K562 (cell line): ENCODE results near the gene OR2AT4. TPM values are rescaled to one million over a fixed set of nuclear protein-coding genes. Genes with fewer than 3 reads are reported as not detected.
"Not testable (repeated sequence)": the region's sequence is repeated elsewhere in the genome, so short reads cannot be mapped to it uniquely, and the experiment has no call there.

Experiments
- ATAC-seq: fragments of 200-7000 bp; cut with Tn5 transposase; 3 replicates; pipeline ENCODE4 v1.9.1; 2020; ENCODE audit warnings: moderate library complexity
- BruUV-seq: library from RNA; stranded (reverse); fragments of 400-500 nt; replicated peaks from 2 replicates; lab custom pipeline; 2021; lab: Mats Ljungman, UMichigan
- CTCF ChIA-PET: fragments of 300-600 bp; formaldehyde crosslinking; extraction: SDS; loops from one replicate; lab custom pipeline; 2021; ENCODE audit warnings: low intra/inter-chr PET ratio; lab: Yijun Ruan, JAX
- POLR2A ChIA-PET: fragments of 300-600, 350-650 bp; sonication (Branson Sonifier 250); formaldehyde crosslinking; extraction: SDS; loops from one replicate; lab custom pipeline; 2021; ENCODE audit warnings: antibody characterized with exemption, inconsistent platforms; lab: Yijun Ruan, JAX
- DNase-seq, 4 experiments: peaks; one replicate each; pipeline versions ENCODE4 v3.0.0 to v3.0.0-alpha.2; 2011 to 2018; ENCODE audit warnings: low spot score in 3 of 4, mixed read lengths in 3 of 4; ENCODE audit errors: extremely low read depth in 1 of 4
- FAIRE-seq: peaks from 2 replicates; lab custom pipeline; 2011; peaks lifted over from hg19 to GRCh38; lab: Jason Lieb, UNC
- H2AFZ ChIP-seq: 2 replicates; pipeline ENCODE4 v1.6.0; 2011; ENCODE audit warnings: low read depth, low read length, control low read depth, inconsistent platforms
- H3K27ac ChIP-seq: fragments of 200-600 bp; 3 replicates; pipeline ENCODE4 v1.8.0; 2011; ENCODE audit warnings: low read depth, mild to moderate bottlenecking, control low read depth, inconsistent platforms, low read length, moderate library complexity, mixed read lengths; ENCODE audit errors: extremely low read depth
- H3K27me3 ChIP-seq, 2 experiments: fragments of 300-600 bp in 1 of 2; 2 replicates in 1 of 2; 3 replicates in 1 of 2; pipeline versions ENCODE4 v1.6.0 to v1.8.0; 2011; ENCODE audit warnings: inconsistent platforms in 2 of 2, low read length in 2 of 2, mild to moderate bottlenecking in 1 of 2, mixed read lengths in 1 of 2, moderate library complexity in 1 of 2; ENCODE audit not compliant: control insufficient read depth in 2 of 2, insufficient read depth in 2 of 2
- H3K36me3 ChIP-seq: fragments of 300-600 bp; 3 replicates; pipeline ENCODE4 v1.8.0; 2011; ENCODE audit warnings: mild to moderate bottlenecking, low read length, inconsistent platforms; ENCODE audit not compliant: control insufficient read depth, insufficient read depth
- H3K4me1 ChIP-seq, 2 experiments: fragments of 200-600 bp in 1 of 2; replicated peaks in 1 of 2; 2 replicates in 1 of 2; 3 replicates in 1 of 2; pipeline versions ENCODE4 v1.5.1 to v1.8.0; 2011; ENCODE audit warnings: inconsistent platforms in 2 of 2, low read length in 2 of 2, mild to moderate bottlenecking in 1 of 2, mixed read lengths in 1 of 2, moderate library complexity in 1 of 2; ENCODE audit not compliant: control insufficient read depth in 2 of 2, insufficient read depth in 2 of 2
- H3K4me2 ChIP-seq: 2 replicates; pipeline ENCODE4 v1.6.1; 2011; ENCODE audit warnings: low read length, control low read depth, inconsistent platforms, mixed read lengths; ENCODE audit not compliant: insufficient read depth
- H3K4me3 ChIP-seq: fragments of 200-600 bp; sonication (generic), shearing (Covaris generic); 2 replicates; pipeline ENCODE4 v1.5.1; 2016; ENCODE audit warnings: control low read depth, inconsistent platforms
- H3K79me2 ChIP-seq: fragments of 200-600 bp; 3 replicates; pipeline ENCODE4 v1.8.0; 2011; ENCODE audit warnings: low read length, inconsistent platforms; ENCODE audit not compliant: control insufficient read depth, insufficient read depth
- H3K9ac ChIP-seq, 2 experiments: 2 replicates each; pipeline versions ENCODE4 v1.6.0 to v1.6.1; 2011; ENCODE audit warnings: low read depth in 2 of 2, low read length in 2 of 2, control low read depth in 1 of 2, inconsistent platforms in 1 of 2, mild to moderate bottlenecking in 1 of 2, mixed read lengths in 1 of 2; ENCODE audit not compliant: insufficient read depth in 1 of 2
- H3K9me1 ChIP-seq: one replicate; pipeline ENCODE4 v1.6.0; 2011; ENCODE audit warnings: inconsistent platforms, mild to moderate bottlenecking, low read length, moderate library complexity; ENCODE audit not compliant: control insufficient read depth, insufficient read depth
- H3K9me3 ChIP-seq: replicated peaks from 2 replicates; pipeline ENCODE4 v1.5.1; 2011; ENCODE audit warnings: low read depth, low read length, inconsistent platforms; ENCODE audit not compliant: control insufficient read depth, insufficient read depth
- H4K20me1 ChIP-seq: replicated peaks from 2 replicates; pipeline ENCODE4 v1.6.1; 2011; ENCODE audit warnings: low read length, inconsistent platforms, mixed read lengths; ENCODE audit not compliant: control insufficient read depth, insufficient read depth
- BCL6 ChIP-seq: fragments of 250-450 bp; sonication (Bioruptor Pico); IDR thresholded peaks from 2 replicates; pipeline ENCODE4 v1.4.0; 2020
- CBX2 ChIP-seq: fragments of 200-600 bp; sonication (generic); IDR thresholded peaks from one replicate; pipeline ENCODE4 v1.6.1; 2012; ENCODE audit warnings: mild to moderate bottlenecking, low read length, inconsistent platforms; ENCODE audit not compliant: insufficient read depth, poor library complexity, severe bottlenecking
- CBX3 ChIP-seq, 2 experiments: IDR thresholded peaks; 1 replicate in 1 of 2; 2 replicates in 1 of 2; pipeline ENCODE4 v1.6.1; 2012; ENCODE audit warnings: inconsistent platforms in 2 of 2, low read length in 2 of 2, borderline replicate concordance in 1 of 2, control low read depth in 1 of 2
- HNRNPK ChIP-seq: fragments of 200-400 bp; formaldehyde crosslinking; IDR thresholded peaks from one replicate; pipeline ENCODE4 v1.6.1; 2018; ENCODE audit warnings: mild to moderate bottlenecking, low read depth, low read length; ENCODE audit not compliant: poor library complexity, severe bottlenecking
- NONO ChIP-seq, 2 experiments: fragments of 200-400 bp in 1 of 2; fragments of 450-650 bp in 1 of 2; formaldehyde crosslinking in 1 of 2; IDR thresholded peaks; 2 replicates each; pipeline ENCODE4 v1.6.1; 2017; ENCODE audit warnings: low read depth in 2 of 2, mild to moderate bottlenecking in 2 of 2, moderate library complexity in 2 of 2, low read length in 1 of 2
- RBM25 ChIP-seq: fragments of 200-400 bp; formaldehyde crosslinking; IDR thresholded peaks from 2 replicates; pipeline ENCODE4 v1.6.1; 2018; ENCODE audit warnings: low read length, low read depth, moderate library complexity; ENCODE audit not compliant: severe bottlenecking
- SREBF1 ChIP-seq: fragments of 150-350 bp; IDR thresholded peaks from 2 replicates; pipeline ENCODE4 v1.6.1; 2014; ENCODE audit warnings: antibody characterized with exemption, low read depth, low read length, borderline replicate concordance
- ZNF12 ChIP-seq: sonication (generic); formaldehyde crosslinking; IDR thresholded peaks from 2 replicates; pipeline ENCODE4 v1.4.0; 2020; ENCODE audit warnings: mild to moderate bottlenecking, missing genetic modification reagents
- ZNF121 ChIP-seq: sonication (generic); formaldehyde crosslinking; conservative IDR thresholded peaks from 2 replicates; pipeline ENCODE4 v1.8.0; 2022; ENCODE audit warnings: missing genetic modification reagents
- ZNF253 ChIP-seq: fragments of 250-450 bp; sonication (Bioruptor Pico); conservative IDR thresholded peaks from 2 replicates; pipeline ENCODE4 v1.6.1; 2021; ENCODE audit warnings: mild to moderate bottlenecking
- ZNF347 ChIP-seq: fragments of 450-650 bp; formaldehyde crosslinking; IDR thresholded peaks from 2 replicates; pipeline ENCODE4 v1.4.0; 2020; ENCODE audit warnings: low read depth, mild to moderate bottlenecking, moderate library complexity
- WGBS: fragments of 100-300 bp; shearing (Covaris generic); methylation state at CpG from one replicate; pipeline ENCODE4 v1.1.6; 2016; ENCODE audit warnings: low coverage, mixed read lengths; ENCODE audit not compliant: insufficient coverage; ENCODE audit errors: missing lambda C conversion rate; 5-methylcytosine and 5-hydroxymethylcytosine counted together
- in situ Hi-C: fragments of 300-500 bp; cut with MboI; formaldehyde crosslinking; loops from 4 replicates; pipeline ENCODE4 v1.15.0; 2018; ENCODE audit warnings: inconsistent platforms, mixed read lengths
- intact Hi-C: fragments of 100-400 bp; cut with micrococcal nuclease; formaldehyde crosslinking; loops from 2 replicates; pipeline ENCODE4 v1.14.2; 2022
- polyA plus RNA-seq, 8 experiments: library from polyadenylated mRNA; depleted of rRNA in 4 of 8; stranded (reverse) in 5 of 8; unstranded in 3 of 8; fragments of >200 nt; fragmentation: Nextera tagmentation in 2 of 8; fragmentation: Illumina TruSeq in 1 of 8; extraction: Ambion mirVana in 2 of 8; extraction: Trizol in 1 of 8; gene quantifications; 2 replicates each; pipeline versions ENCODE4 v1.2.1 to v1.2.3, GENCODE V29; 2011 to 2014; ENCODE audit warnings: inconsistent platforms in 1 of 8, missing spikeins in 1 of 8
- total RNA-seq, 7 experiments: library from RNA; depleted of rRNA in 6 of 7; stranded (reverse); fragments of >200 nt in 6 of 7; fragmentation: Illumina TruSeq in 2 of 7; extraction: Trizol in 2 of 7; gene quantifications; 2 replicates each; pipeline versions ENCODE4 v1.2.1 to v1.2.3, GENCODE V29; 2011 to 2021; ENCODE audit warnings: low replicate concordance in 1 of 7
- TF ChIP-seq, protein P1 (sequence below): fragments of 450-650 bp; conservative IDR thresholded peaks from 2 replicates; pipeline ENCODE4 v1.6.1; 2016; ENCODE audit warnings: missing genetic modification characterization, low read depth, mild to moderate bottlenecking, control low read depth, missing compliant biosample characterization

The OR2AT4 gene
- total and polyA plus RNA-seq, 9 of the 15 experiments (the other 6 are each of a cell fraction or from before 2014, with no cell fraction given), result 0.86 to 3.1 (median 2.0) TPM

GRCh38 chr11:75094382-75094781 lies 2.3 kb downstream of the OR2AT4 start:
- CTCF ChIA-PET, BruUV-seq, H3K4me3 ChIP-seq, DNase-seq, H3K9me1 ChIP-seq, H3K27me3 ChIP-seq, FAIRE-seq, H4K20me1 ChIP-seq, H3K9me3 ChIP-seq, in situ Hi-C loops, intact Hi-C loops: not testable (repeated sequence)
- peak; percentile 12 for ATAC-seq
- Histone ChIP-seq H3K79me2 (peaks cover 36% of the 10 kb centered on the region), H3K9ac (peak overlapping the region in 1 of 2 experiments; percentile 74; a peak in 2 of 4 replicates), H3K4me1 (peaks cover 18 to 24% of the 10 kb centered on the region in 2 experiments; a peak in 4 of 5 replicates), H3K36me3 (peaks cover 18% of the 10 kb centered on the region; the same call in 2 of the 3 replicates), H3K4me2 (peak overlapping the region; percentile 76), H2AFZ (peak overlapping the region; percentile 77), H3K27ac (peak overlapping the region; percentile 60; the same call in 1 of the 3 replicates)
- peak; percentile 18 for TF ChIP-seq RBM25
- TF ChIP-seq ZNF121 (CRISPR knock-in tag), result peak; percentile 93
- POLR2A ChIA-PET, result interaction anchor here (0.6 kb wide), 1 partner anchor 31 kb away, joined by 4 read pairs; no protein-coding TSS in a partner anchor

DNA sequence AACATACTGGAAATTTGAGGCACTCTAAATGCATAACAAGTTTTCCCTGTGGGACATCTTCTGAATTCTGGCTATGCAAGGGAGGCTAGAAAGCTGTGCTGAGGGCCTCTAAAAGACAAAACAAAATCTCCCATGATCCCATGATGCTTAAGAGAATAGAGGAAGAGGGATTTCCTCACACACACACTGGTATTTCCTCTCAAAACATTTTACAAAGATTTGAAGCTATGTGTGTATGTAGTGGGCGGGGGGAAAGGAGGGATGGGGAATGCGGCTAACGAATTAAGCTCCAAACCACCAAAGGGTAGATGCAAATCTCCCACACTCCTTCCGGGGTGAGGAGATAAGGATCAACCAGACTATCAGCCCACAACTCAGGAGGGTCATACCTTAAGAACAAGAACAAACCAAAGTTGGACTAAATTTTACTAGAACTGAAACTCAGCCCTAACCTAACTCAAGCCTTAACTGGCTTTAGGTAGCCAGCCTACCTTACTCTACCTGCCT lies 6.0 kb downstream of the OR2AT4 start:
- WGBS, result 54% methylated on average over 2 of the region's 4 CpGs
- Histone ChIP-seq H3K36me3 (peaks cover 31% of the 10 kb centered on the region; the same call in 2 of the 3 replicates), H2AFZ (no peak overlapping the region), H3K9me1 (no peaks in the 10 kb centered on the region), H3K27ac (no peak overlapping the region), H3K79me2 (peaks cover 20% of the 10 kb centered on the region; the same call in 2 of the 3 replicates), H4K20me1 (no peaks in the 10 kb centered on the region), H3K4me2 (no peak overlapping the region), H3K9ac (no peak overlapping the region), H3K4me3 (no peak overlapping the region), H3K27me3 (no peaks in the 10 kb centered on the region), H3K4me1 (peaks cover 4 to 16% of the 10 kb centered on the region in 2 experiments; a peak in 4 of 5 replicates), H3K9me3 (0 out of 2 replicates have a peak, but pooled peaks cover 3% of the 10 kb centered on the region)
- BruUV-seq, result no TSS peak
- ATAC-seq (no peak), FAIRE-seq (no peak), DNase-seq (no peak)
- in situ Hi-C loops, result no loop called here
- intact Hi-C loops, result no loop called here
- CTCF ChIA-PET, result no interaction called here
- POLR2A ChIA-PET, result interaction anchor here (0.6 to 1.0 kb wide), 3 partner anchors 8 to 36 kb away, joined by 3 to 4 read pairs (median 3); no protein-coding TSS in a partner anchor
- TF ChIP-seq SREBF1, result no peak
- TF ChIP-seq CBX3 (IDR thresholded peaks at IDR 0.05; ENCODE audit: borderline replicate concordance in 1 of 2, low read length in 2 of 2), result no peak
- TF ChIP-seq ZNF12 (CRISPR knock-in tag), result no peak
- no peak for TF ChIP-seq ZNF253 (CRISPR knock-in tag)
- TF ChIP-seq CBX2, result no peak
- no peak for TF ChIP-seq NONO (IDR thresholded peaks at IDR 0.05; ENCODE audit: low read depth in 2 of 2, low read length in 1 of 2)
- no peak for TF ChIP-seq ZNF347 (CRISPR knock-in tag)
- no peak for TF ChIP-seq BCL6
- TF ChIP-seq, protein P1, sequence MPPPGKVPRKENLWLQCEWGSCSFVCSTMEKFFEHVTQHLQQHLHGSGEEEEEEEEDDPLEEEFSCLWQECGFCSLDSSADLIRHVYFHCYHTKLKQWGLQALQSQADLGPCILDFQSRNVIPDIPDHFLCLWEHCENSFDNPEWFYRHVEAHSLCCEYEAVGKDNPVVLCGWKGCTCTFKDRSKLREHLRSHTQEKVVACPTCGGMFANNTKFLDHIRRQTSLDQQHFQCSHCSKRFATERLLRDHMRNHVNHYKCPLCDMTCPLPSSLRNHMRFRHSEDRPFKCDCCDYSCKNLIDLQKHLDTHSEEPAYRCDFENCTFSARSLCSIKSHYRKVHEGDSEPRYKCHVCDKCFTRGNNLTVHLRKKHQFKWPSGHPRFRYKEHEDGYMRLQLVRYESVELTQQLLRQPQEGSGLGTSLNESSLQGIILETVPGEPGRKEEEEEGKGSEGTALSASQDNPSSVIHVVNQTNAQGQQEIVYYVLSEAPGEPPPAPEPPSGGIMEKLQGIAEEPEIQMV (tag), result no peak
- no peak for TF ChIP-seq HNRNPK
